G401.6 (cell line): ENCODE measurements around the gene HSPA1B.
"Not testable (repeated sequence)": the region's sequence is repeated elsewhere in the genome, so short reads cannot be mapped to it uniquely, and the experiment has no call there.

Source experiments
- FAIRE-seq: peaks from 2 replicates; lab custom pipeline; 2012; peaks lifted over from hg19 to GRCh38; lab: Jason Lieb, UNC

The HSPA1B gene

GRCh38 chr6:31829633-31830283, 2.2 kb downstream of the HSPA1B start:
- FAIRE-seq: peak; percentile 91

- FAIRE-seq: no peak
Measured at GRCh38 chr6:31830886-31831335, 3.4 kb downstream of the HSPA1B start.

GRCh38 chr6:31831350-31832215, 4.0 kb downstream of the HSPA1B start:
- FAIRE-seq: no peak

GRCh38 chr6:31834367-31835250, 7.1 kb downstream of the HSPA1B start:
- FAIRE-seq: peak; percentile 85

GRCh38 chr6:31836047-31836473, 8.5 kb downstream of the HSPA1B start:
- FAIRE-seq: no peak

- FAIRE-seq: no peak
Measured at GRCh38 chr6:31836474-31837368, 9.2 kb downstream of the HSPA1B start.

- FAIRE-seq: no peak
Measured at GRCh38 chr6:31837369-31838113, 10.0 kb downstream of the HSPA1B start.

GRCh38 chr6:31838114-31838553, 10.6 kb downstream of the HSPA1B start:
- FAIRE-seq: not testable (repeated sequence)

GRCh38 chr6:31838968-31839367, 11.4 kb downstream of the HSPA1B start:
- FAIRE-seq: no peak

- FAIRE-seq: not testable (repeated sequence)
Measured at GRCh38 chr6:31839779-31840126, 12.2 kb downstream of the HSPA1B start.

GRCh38 chr6:31842053-31842452, 14.5 kb downstream of the HSPA1B start:
- no peak for FAIRE-seq

- no peak for FAIRE-seq
Measured at GRCh38 chr6:31844507-31844906, 17.0 kb downstream of the HSPA1B start.

GRCh38 chr6:31847276-31847978, 19.9 kb downstream of the HSPA1B start:
- FAIRE-seq: no peak

GRCh38 chr6:31850765-31851484, 23.4 kb downstream of the HSPA1B start:
- no peak for FAIRE-seq

- no peak for FAIRE-seq
Measured at GRCh38 chr6:31851485-31851832, 23.9 kb downstream of the HSPA1B start.

GRCh38 chr6:31851980-31852718, 24.6 kb downstream of the HSPA1B start:
- FAIRE-seq: not testable (repeated sequence)

GRCh38 chr6:31857774-31858173, 30.2 kb downstream of the HSPA1B start:
- FAIRE-seq: not testable (repeated sequence)

- no peak for FAIRE-seq
Measured at GRCh38 chr6:31858707-31859106, 31.2 kb downstream of the HSPA1B start.

- FAIRE-seq: no peak
Measured at GRCh38 chr6:31859923-31860322, 32.4 kb downstream of the HSPA1B start.
